Left cardiac atrium (tissue), 4 donors: ENCODE measurements around the gene MVB12B. TPM values are rescaled to one million over a fixed set of nuclear protein-coding genes. Genes with fewer than 3 reads are reported as not detected.

Experiments
- ATAC-seq, 2 donors: fragments of 200-7000 bp; cut with Tn5 transposase; one replicate each; pipeline ENCODE4 v1.9.1; 2020; ENCODE audit warnings: mild to moderate bottlenecking in 2 of 2, moderate library complexity in 2 of 2
- DNase-seq: peaks from one replicate; pipeline ENCODE4 v3.0.0-alpha.2; 2020
- intact Hi-C, 2 donors: fragments of 100-400 bp; cut with DNase I; formaldehyde crosslinking; loops; one replicate each; pipeline versions ENCODE4 v1.14.1 to v1.15.1; 2022 to 2023
- total RNA-seq, 2 donors: library from RNA; stranded (reverse); fragmentation: NEBNext Ultra II Directional; extraction: Animal tissue kit (Norgen Biotek cat#: 25700); gene quantifications; one replicate each; pipeline ENCODE4 v1.2.1, GENCODE V29; 2021
- donor health status: DM: no; HTN: yes; CAD: no.
- donor health status: DM: no; HTN: yes; CAD: no; lungs with severe emphysema.
- donor health status: DM: yes; HTN: yes; CAD: no.
- donor health status: Dilated cardiomyopathy.

MVB12B gene
- total RNA-seq, 2 donors from 2014 or later = 9.7 to 12.3 TPM

- intact Hi-C loops = no loop called here
- ATAC-seq = no peak
- no peak for DNase-seq
Measured at GRCh38 chr9:126435626-126436025, 109.0 kb downstream of the MVB12B start.

- no peak for ATAC-seq
- intact Hi-C loops = no loop called here
- DNase-seq = no peak
Measured at GRCh38 chr9:126436545-126437267, 110.1 kb downstream of the MVB12B start.

GRCh38 chr9:126437268-126437666, 110.6 kb downstream of the MVB12B start:
- ATAC-seq = no peak
- intact Hi-C loops = no loop called here
- DNase-seq = no peak

GRCh38 chr9:126437701-126438100, 111.1 kb downstream of the MVB12B start:
- no peak for ATAC-seq
- no peak for DNase-seq
- intact Hi-C loops = no loop called here

GRCh38 chr9:126438741-126439401, 112.2 kb downstream of the MVB12B start:
- intact Hi-C loops = no loop called here
- DNase-seq (no peak), ATAC-seq (no peak)

GRCh38 chr9:126439402-126439765, 112.8 kb downstream of the MVB12B start:
- DNase-seq (no peak), ATAC-seq (no peak)
- intact Hi-C loops = no loop called here

- no peak for ATAC-seq
- DNase-seq = no peak
- intact Hi-C loops = no loop called here
Measured at GRCh38 chr9:126439883-126440653, 113.4 kb downstream of the MVB12B start.

- DNase-seq = no peak
- no peak for ATAC-seq
- intact Hi-C loops = no loop called here
Measured at GRCh38 chr9:126440940-126441339, 114.3 kb downstream of the MVB12B start.

GRCh38 chr9:126442636-126443035, 116.0 kb downstream of the MVB12B start:
- no peak for DNase-seq

GRCh38 chr9:126443144-126443543, 116.5 kb downstream of the MVB12B start:
- ATAC-seq (no peak), DNase-seq (no peak)
- intact Hi-C loops = no loop called here

More at GRCh38 chr9:126442636-126443035, 116.0 kb downstream of the MVB12B start:
- no peak for ATAC-seq
- intact Hi-C loops = no loop called here

- DNase-seq = no peak
- ATAC-seq = no peak
- intact Hi-C loops = no loop called here
Measured at GRCh38 chr9:126448136-126448535, 121.5 kb downstream of the MVB12B start.

GRCh38 chr9:126448865-126449577, 122.4 kb downstream of the MVB12B start:
- intact Hi-C loops = no loop called here
- no peak for ATAC-seq
- no peak for DNase-seq

- no peak for ATAC-seq
- no peak for DNase-seq
- intact Hi-C loops = no loop called here
Measured at GRCh38 chr9:126449725-126450667, 123.4 kb downstream of the MVB12B start.

- intact Hi-C loops = no loop called here
- ATAC-seq (no peak), DNase-seq (no peak)
Measured at GRCh38 chr9:126450668-126451205, 124.1 kb downstream of the MVB12B start.

- intact Hi-C loops = no loop called here
- ATAC-seq = no peak
- no peak for DNase-seq
Measured at GRCh38 chr9:126451316-126451885, 124.8 kb downstream of the MVB12B start.

GRCh38 chr9:126452106-126452505, 125.5 kb downstream of the MVB12B start:
- intact Hi-C loops = no loop called here
- DNase-seq = no peak

GRCh38 chr9:126453156-126453963, 126.7 kb downstream of the MVB12B start:
- intact Hi-C loops = no loop called here
- no peak for DNase-seq
- ATAC-seq = no peak

More at GRCh38 chr9:126452106-126452505, 125.5 kb downstream of the MVB12B start:
- no peak for ATAC-seq
